CD4-positive, alpha-beta T cell treated with Interleukin-17A for 1 hour (primary cell): ENCODE results near the gene ISLR.

Experiments used
- DNase-seq: peaks from one replicate; pipeline ENCODE4 v3.0.0-alpha.2; 2020

Gene ISLR

GRCh38 chr15:74173380-74174218 lies at the start of gene ISLR:
ISLR (plus strand) TSS chr15:74173710; CDS start chr15:74174859, 1,149 bp downstream.
- DNase-seq: no peak

- DNase-seq: no peak
These were observed 49.3 kb upstream of the ISLR start for GRCh38 chr15:74124196-74124595.

- DNase-seq: no peak
These were observed 48.8 kb upstream of the ISLR start for GRCh38 chr15:74124759-74125158.

GRCh38 chr15:74127255-74127953 lies 46.1 kb upstream of the ISLR start:
- peak; percentile 74 for DNase-seq

- DNase-seq: no peak
These were observed 45.3 kb upstream of the ISLR start for GRCh38 chr15:74127954-74128784.

- DNase-seq: no peak
These were observed 44.5 kb upstream of the ISLR start for GRCh38 chr15:74128785-74129585.

- DNase-seq: no peak
These were observed 43.8 kb upstream of the ISLR start for GRCh38 chr15:74129586-74130154.

GRCh38 chr15:74130155-74130848 lies 43.2 kb upstream of the ISLR start, which contains the start of gene ISLR2:
ISLR2 (plus strand) TSS chr15:74130586; CDS start chr15:74132755, 2,169 bp downstream.
- no peak for DNase-seq

- DNase-seq: no peak
These were observed 42.5 kb upstream of the ISLR start for GRCh38 chr15:74130849-74131627.

GRCh38 chr15:74131628-74132413 lies 41.7 kb upstream of the ISLR start:
- no peak for DNase-seq

- no peak for DNase-seq
These were observed 40.5 kb upstream of the ISLR start for GRCh38 chr15:74132681-74133651.

- DNase-seq: no peak
These were observed 39.7 kb upstream of the ISLR start for GRCh38 chr15:74133694-74134386.

- no peak for DNase-seq
These were observed 39.0 kb upstream of the ISLR start for GRCh38 chr15:74134387-74135027.

GRCh38 chr15:74135041-74135565 lies 38.4 kb upstream of the ISLR start:
- no peak for DNase-seq

- DNase-seq: no peak
These were observed 37.0 kb upstream of the ISLR start for GRCh38 chr15:74136540-74136813.

GRCh38 chr15:74136814-74137536 lies 36.5 kb upstream of the ISLR start:
- DNase-seq: no peak

- DNase-seq: no peak
These were observed 36.0 kb upstream of the ISLR start for GRCh38 chr15:74137537-74137894.
